KMS-11 (cell line): ENCODE results near the gene SYNDIG1.

ENCODE experiments used
- H2AFZ ChIP-seq: fragments of 200-600 bp; sonication (generic); 2 replicates; pipeline ENCODE4 v1.6.1; 2016; ENCODE audit warnings: antibody characterized with exemption, mixed run types, low read depth
- H3K27ac ChIP-seq: fragments of 200-600 bp; sonication (generic); 2 replicates; pipeline ENCODE4 v1.6.1; 2016; ENCODE audit warnings: mild to moderate bottlenecking, mixed run types
- H3K27me3 ChIP-seq: fragments of 200-600 bp; sonication (generic); 2 replicates; pipeline ENCODE4 v1.6.1; 2017; ENCODE audit warnings: mild to moderate bottlenecking, low read depth, mixed run types, moderate library complexity; ENCODE audit not compliant: insufficient read depth
- H3K36me3 ChIP-seq: fragments of 200-600 bp; sonication (generic); 2 replicates; pipeline ENCODE4 v1.6.1; 2017; ENCODE audit warnings: mild to moderate bottlenecking, mixed run types; ENCODE audit not compliant: insufficient read depth
- H3K4me1 ChIP-seq: fragments of 200-600 bp; sonication (generic); 2 replicates; pipeline ENCODE4 v1.6.1; 2016; ENCODE audit warnings: mild to moderate bottlenecking, low read depth, mixed run types; ENCODE audit not compliant: poor library complexity, severe bottlenecking
- H3K4me2 ChIP-seq: fragments of 200-600 bp; sonication (generic); 2 replicates; pipeline ENCODE4 v1.7.0; 2016; ENCODE audit warnings: mild to moderate bottlenecking, mixed run types
- H3K4me3 ChIP-seq: fragments of 200-600 bp; sonication (generic); IDR thresholded peaks from 2 replicates; pipeline ENCODE4 v1.6.1; 2017; ENCODE audit warnings: low read depth, low read length, mixed read lengths; ENCODE audit not compliant: insufficient read depth
- H3K79me2 ChIP-seq: fragments of 200-600 bp; sonication (generic); 2 replicates; pipeline ENCODE4 v1.6.1; 2016; ENCODE audit warnings: low read depth, mixed run types; ENCODE audit not compliant: insufficient read depth
- H3K9ac ChIP-seq: fragments of 200-600 bp; sonication (generic); 2 replicates; pipeline ENCODE4 v1.6.1; 2016; ENCODE audit warnings: mild to moderate bottlenecking, mixed run types
- H4K20me1 ChIP-seq: fragments of 200-600 bp; sonication (generic); 2 replicates; pipeline ENCODE4 v1.6.1; 2016; ENCODE audit warnings: mild to moderate bottlenecking, mixed run types; ENCODE audit not compliant: insufficient read depth
- TF ChIP-seq, protein P1 (sequence below): fragments of 200-600 bp; sonication (generic); conservative IDR thresholded peaks from 2 replicates; pipeline ENCODE4 v1.6.1; 2017; ENCODE audit warnings: low read depth, mild to moderate bottlenecking, antibody characterized with exemption, low read length, moderate library complexity, mixed read lengths

SYNDIG1 gene

DNA sequence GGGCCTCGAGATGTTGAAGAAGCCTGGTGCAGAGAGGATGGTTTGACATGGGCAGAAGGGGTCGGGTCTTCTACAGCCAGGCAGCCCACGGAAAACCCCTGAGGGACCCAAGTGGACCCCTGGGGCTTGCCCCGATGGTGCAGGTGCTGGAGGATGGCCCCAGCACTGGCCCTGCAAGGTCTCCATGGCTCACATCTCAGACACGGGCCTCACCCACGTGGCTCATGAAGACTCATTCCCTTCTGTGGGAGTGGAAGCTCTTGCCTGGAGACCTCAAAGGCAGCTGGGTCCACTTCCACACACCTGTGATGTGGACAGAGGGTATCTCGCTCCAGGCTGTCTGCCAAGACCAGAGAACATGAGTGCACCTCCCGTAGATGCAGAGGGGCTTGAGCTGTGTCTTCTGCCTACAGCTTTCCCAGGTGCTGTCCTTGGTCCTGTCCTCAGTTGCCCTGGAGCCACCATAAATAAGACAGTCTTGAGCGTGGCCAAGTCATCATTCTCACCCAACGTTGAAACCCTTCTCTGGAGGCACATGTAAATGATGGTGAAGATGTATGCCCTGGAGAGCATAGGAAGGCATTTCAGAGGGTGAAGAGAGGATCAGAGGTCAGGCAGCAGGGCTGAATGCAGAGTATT is 108.0 kb downstream of the SYNDIG1 start:
- TF ChIP-seq, protein P1, sequence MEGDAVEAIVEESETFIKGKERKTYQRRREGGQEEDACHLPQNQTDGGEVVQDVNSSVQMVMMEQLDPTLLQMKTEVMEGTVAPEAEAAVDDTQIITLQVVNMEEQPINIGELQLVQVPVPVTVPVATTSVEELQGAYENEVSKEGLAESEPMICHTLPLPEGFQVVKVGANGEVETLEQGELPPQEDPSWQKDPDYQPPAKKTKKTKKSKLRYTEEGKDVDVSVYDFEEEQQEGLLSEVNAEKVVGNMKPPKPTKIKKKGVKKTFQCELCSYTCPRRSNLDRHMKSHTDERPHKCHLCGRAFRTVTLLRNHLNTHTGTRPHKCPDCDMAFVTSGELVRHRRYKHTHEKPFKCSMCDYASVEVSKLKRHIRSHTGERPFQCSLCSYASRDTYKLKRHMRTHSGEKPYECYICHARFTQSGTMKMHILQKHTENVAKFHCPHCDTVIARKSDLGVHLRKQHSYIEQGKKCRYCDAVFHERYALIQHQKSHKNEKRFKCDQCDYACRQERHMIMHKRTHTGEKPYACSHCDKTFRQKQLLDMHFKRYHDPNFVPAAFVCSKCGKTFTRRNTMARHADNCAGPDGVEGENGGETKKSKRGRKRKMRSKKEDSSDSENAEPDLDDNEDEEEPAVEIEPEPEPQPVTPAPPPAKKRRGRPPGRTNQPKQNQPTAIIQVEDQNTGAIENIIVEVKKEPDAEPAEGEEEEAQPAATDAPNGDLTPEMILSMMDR, result no peak
- Histone ChIP-seq H3K36me3 (no peaks in the 10 kb centered on the region), H3K9ac (no peak overlapping the region), H3K79me2 (no peaks in the 10 kb centered on the region), H2AFZ (no peak overlapping the region), H4K20me1 (no peaks in the 10 kb centered on the region), H3K4me3 (no peak overlapping the region), H3K4me2 (no peak overlapping the region), H3K27me3 (no peaks in the 10 kb centered on the region), H3K27ac (no peak overlapping the region), H3K4me1 (no peaks in the 10 kb centered on the region)

DNA sequence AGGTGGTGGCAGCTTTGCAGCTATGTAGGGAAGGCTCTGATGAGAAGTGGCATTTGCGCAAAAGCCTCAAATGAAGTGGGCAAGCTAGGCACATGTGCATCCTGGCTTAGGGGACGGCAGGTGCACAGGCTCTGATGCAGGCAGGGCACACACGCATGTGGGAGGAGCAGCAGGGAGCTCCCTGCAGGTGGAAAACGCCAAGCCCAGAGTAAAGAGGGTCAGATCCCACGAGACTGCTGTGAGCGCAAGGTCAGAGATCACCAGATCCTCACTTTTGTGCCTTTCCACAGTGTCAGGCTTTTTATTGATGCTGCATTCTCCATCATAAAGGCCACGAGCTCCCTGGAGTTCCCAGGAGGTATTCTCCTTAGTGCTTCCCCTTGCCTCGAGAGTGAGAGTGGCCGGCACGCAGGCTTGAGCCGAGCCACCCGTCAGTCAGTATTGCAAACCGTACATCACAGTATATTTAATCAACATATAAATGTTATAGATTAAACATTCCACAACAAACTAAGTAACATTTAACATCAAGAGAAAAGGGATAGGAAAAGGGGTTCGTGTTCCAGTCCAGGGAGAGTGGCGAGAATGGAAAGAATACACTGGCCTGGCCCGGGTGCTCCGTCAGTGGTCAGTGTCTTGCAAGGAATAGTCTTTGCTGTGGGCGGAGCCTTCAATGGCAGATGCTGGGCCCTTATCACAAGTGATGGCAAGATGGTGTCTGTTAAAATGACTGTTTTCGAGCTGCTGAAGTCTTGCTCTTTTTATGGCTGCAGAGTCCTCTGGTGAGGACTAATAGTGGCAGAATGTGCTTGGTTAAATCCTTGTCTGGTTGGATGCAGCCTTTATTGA is 109.4 kb downstream of the SYNDIG1 start:
- Histone ChIP-seq H3K36me3 (no peaks in the 10 kb centered on the region), H3K79me2 (no peaks in the 10 kb centered on the region), H4K20me1 (no peaks in the 10 kb centered on the region), H3K4me2 (no peak overlapping the region), H3K27ac (no peak overlapping the region), H3K9ac (no peak overlapping the region), H3K4me3 (no peak overlapping the region), H3K4me1 (no peaks in the 10 kb centered on the region), H3K27me3 (no peaks in the 10 kb centered on the region), H2AFZ (no peak overlapping the region)
- TF ChIP-seq, protein P1, result no peak

DNA sequence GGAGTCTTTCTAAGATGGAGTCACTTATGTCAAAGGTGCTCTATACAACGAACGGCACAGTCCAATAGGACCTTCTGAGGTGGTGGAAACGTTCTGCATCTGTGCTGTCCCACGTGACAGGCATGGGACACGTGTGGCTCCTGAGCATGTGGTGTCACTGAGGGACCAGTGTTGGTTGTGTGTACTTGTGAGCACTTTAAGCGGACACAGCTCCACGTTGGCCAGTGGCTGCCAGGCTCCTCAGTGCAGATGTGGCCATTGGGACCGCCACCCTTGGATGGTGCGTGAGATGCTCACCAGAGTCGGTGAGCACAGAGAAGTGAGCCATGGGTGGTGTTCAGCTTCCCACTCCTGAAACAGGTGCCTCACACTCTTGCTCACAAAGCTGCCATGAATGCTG is 110.0 kb downstream of the SYNDIG1 start:
- no peak overlapping the region for H3K4me3 ChIP-seq
- no peaks in the 10 kb centered on the region for H3K27me3 ChIP-seq
- H2AFZ ChIP-seq, result no peak overlapping the region
- no peaks in the 10 kb centered on the region for H3K4me1 ChIP-seq
- no peaks in the 10 kb centered on the region for H4K20me1 ChIP-seq
- H3K4me2 ChIP-seq, result no peak overlapping the region
- no peak overlapping the region for H3K9ac ChIP-seq
- H3K27ac ChIP-seq, result no peak overlapping the region
- TF ChIP-seq, protein P1, result no peak
- H3K79me2 ChIP-seq, result no peaks in the 10 kb centered on the region
- no peaks in the 10 kb centered on the region for H3K36me3 ChIP-seq

DNA sequence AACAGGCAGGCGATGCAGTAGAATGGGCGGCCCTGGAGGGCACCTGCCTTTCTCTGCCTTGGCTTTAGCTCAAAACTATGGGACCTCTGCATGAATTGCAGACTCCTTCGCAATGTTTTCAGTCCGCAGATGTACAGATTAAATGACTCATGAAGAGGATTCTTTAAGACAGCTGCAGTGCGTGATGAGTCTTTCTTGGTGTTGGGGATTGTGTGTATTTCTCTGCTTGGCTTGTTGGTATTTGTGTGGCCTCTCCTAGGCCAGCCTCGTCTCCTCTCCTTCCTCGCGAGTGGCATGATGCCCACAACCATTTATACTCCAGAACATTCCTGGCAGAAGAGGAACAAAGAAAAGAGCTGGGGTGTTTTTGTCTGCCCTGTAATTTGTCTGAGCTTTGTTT is 110.6 kb downstream of the SYNDIG1 start:
- Histone ChIP-seq H3K36me3 (no peaks in the 10 kb centered on the region), H3K4me1 (no peaks in the 10 kb centered on the region)

More for the DNA sequence above, 110.6 kb downstream of the SYNDIG1 start:
- no peak overlapping the region for H3K4me3 ChIP-seq
- TF ChIP-seq, protein P1, result no peak
- no peak overlapping the region for H3K27ac ChIP-seq
- H3K27me3 ChIP-seq, result no peaks in the 10 kb centered on the region
- no peak overlapping the region for H3K9ac ChIP-seq
- H3K79me2 ChIP-seq, result no peaks in the 10 kb centered on the region
- no peaks in the 10 kb centered on the region for H4K20me1 ChIP-seq
- H3K4me2 ChIP-seq, result no peak overlapping the region
- no peak overlapping the region for H2AFZ ChIP-seq
